BJ (cell line): ENCODE data around the gene METTL24. TPM values are rescaled to one million over a fixed set of nuclear protein-coding genes. Genes with fewer than 3 reads are reported as not detected.
"Not testable (repeated sequence)": the region's sequence is repeated elsewhere in the genome, so short reads cannot be mapped to it uniquely, and the experiment has no call there.

Experiments used
- CTCF ChIA-PET: fragments of 350-600 bp; formaldehyde crosslinking; extraction: SDS; loops from one replicate; lab custom pipeline; 2021; ENCODE audit warnings: antibody characterized with exemption, inconsistent platforms; lab: Yijun Ruan, JAX
- POLR2A ChIA-PET: fragments of 300-600 bp; sonication (Branson Sonifier 250); formaldehyde crosslinking; extraction: SDS; loops from one replicate; lab custom pipeline; 2021; ENCODE audit warnings: antibody characterized with exemption; lab: Charles Lee
- DNase-seq: peaks from one replicate; pipeline ENCODE4 v3.0.0-alpha.2; 2011; ENCODE audit warnings: low read depth
- H3K27me3 ChIP-seq: 2 replicates; pipeline ENCODE4 v1.6.0; 2011; ENCODE audit warnings: low read length; ENCODE audit not compliant: control insufficient read depth, insufficient read depth
- H3K36me3 ChIP-seq: 2 replicates; pipeline ENCODE4 v1.5.1; 2011; ENCODE audit warnings: low read length; ENCODE audit not compliant: control insufficient read depth, insufficient read depth
- H3K4me3 ChIP-seq: 2 replicates; pipeline ENCODE4 v1.5.1; 2011; ENCODE audit warnings: low read depth, mild to moderate bottlenecking, control low read depth, low read length
- CTCF ChIP-seq: IDR thresholded peaks from 2 replicates; pipeline ENCODE4 v1.5.1; 2011; ENCODE audit warnings: low read depth, mild to moderate bottlenecking, control low read depth, inconsistent platforms, low read length, moderate library complexity; ENCODE audit not compliant: insufficient read depth
- polyA plus RNA-seq: library from polyadenylated mRNA; depleted of rRNA; stranded (reverse); fragments of >200 nt; gene quantifications from 2 replicates; pipeline ENCODE4 v1.2.3, GENCODE V29; 2011

METTL24 gene
- polyA plus RNA-seq, 1 experiment = 0.31 TPM

- CTCF ChIA-PET = no interaction called here
- no peak for TF ChIP-seq CTCF
- POLR2A ChIA-PET = no interaction called here
- Histone ChIP-seq H3K36me3 (no peaks in the 10 kb centered on the region), H3K27me3 (no peaks in the 10 kb centered on the region), H3K4me3 (no peak overlapping the region)
- DNase-seq = no peak
Measured at GRCh38 chr6:110246900-110247546, 111.1 kb downstream of the METTL24 start.

GRCh38 chr6:110246378-110246777, 111.8 kb downstream of the METTL24 start:
- no peak for TF ChIP-seq CTCF
- DNase-seq = no peak

GRCh38 chr6:110244621-110245020, 113.5 kb downstream of the METTL24 start:
- H3K36me3 ChIP-seq, H3K27me3 ChIP-seq, CTCF ChIA-PET, DNase-seq, H3K4me3 ChIP-seq, POLR2A ChIA-PET: not testable (repeated sequence)

More at GRCh38 chr6:110246378-110246777, 111.8 kb downstream of the METTL24 start:
- CTCF ChIA-PET = no interaction called here
- Histone ChIP-seq H3K27me3 (no peaks in the 10 kb centered on the region), H3K4me3 (no peak overlapping the region), H3K36me3 (no peaks in the 10 kb centered on the region)
- POLR2A ChIA-PET = no interaction called here

- Histone ChIP-seq H3K4me3 (no peak overlapping the region), H3K36me3 (no peaks in the 10 kb centered on the region), H3K27me3 (no peaks in the 10 kb centered on the region)
- ChIA-PET CTCF (no interaction called here), POLR2A (no interaction called here)
- TF ChIP-seq CTCF = no peak
- DNase-seq = no peak
Measured at GRCh38 chr6:110239526-110240274, 118.4 kb downstream of the METTL24 start.

GRCh38 chr6:110236007-110236406, 122.1 kb downstream of the METTL24 start:
- H3K27me3 ChIP-seq, DNase-seq, H3K36me3 ChIP-seq, H3K4me3 ChIP-seq, POLR2A ChIA-PET, CTCF ChIA-PET: not testable (repeated sequence)

- TF ChIP-seq CTCF = no peak
- no peak for DNase-seq
- Histone ChIP-seq H3K36me3 (no peaks in the 10 kb centered on the region), H3K4me3 (no peak overlapping the region), H3K27me3 (no peaks in the 10 kb centered on the region)
- POLR2A ChIA-PET = no interaction called here
- CTCF ChIA-PET = interaction anchor here (1.0 kb wide), 1 partner anchor 194 kb away, joined by 3 read pairs; no protein-coding TSS in a partner anchor
Measured at GRCh38 chr6:110233770-110234374, 124.3 kb downstream of the METTL24 start.
